Dermis blood vessel endothelial cell (primary cell): Measurements from ENCODE around the gene BLOC1S4. TPM values are rescaled to one million over a fixed set of nuclear protein-coding genes. Genes with fewer than 3 reads are reported as not detected.
"Not testable (repeated sequence)": the region's sequence is repeated elsewhere in the genome, so short reads cannot be mapped to it uniquely, and the experiment has no call there.

Experiments
- DNase-seq: peaks from one replicate; pipeline ENCODE4 v3.0.0; 2010
- total RNA-seq: library from RNA; depleted of rRNA; stranded (reverse); fragments of >200 nt; gene quantifications from 2 replicates; pipeline ENCODE4 v1.2.3, GENCODE V29; 2014

Gene BLOC1S4
- 13.7 and 17.0 TPM in 2 replicates for total RNA-seq

DNA sequence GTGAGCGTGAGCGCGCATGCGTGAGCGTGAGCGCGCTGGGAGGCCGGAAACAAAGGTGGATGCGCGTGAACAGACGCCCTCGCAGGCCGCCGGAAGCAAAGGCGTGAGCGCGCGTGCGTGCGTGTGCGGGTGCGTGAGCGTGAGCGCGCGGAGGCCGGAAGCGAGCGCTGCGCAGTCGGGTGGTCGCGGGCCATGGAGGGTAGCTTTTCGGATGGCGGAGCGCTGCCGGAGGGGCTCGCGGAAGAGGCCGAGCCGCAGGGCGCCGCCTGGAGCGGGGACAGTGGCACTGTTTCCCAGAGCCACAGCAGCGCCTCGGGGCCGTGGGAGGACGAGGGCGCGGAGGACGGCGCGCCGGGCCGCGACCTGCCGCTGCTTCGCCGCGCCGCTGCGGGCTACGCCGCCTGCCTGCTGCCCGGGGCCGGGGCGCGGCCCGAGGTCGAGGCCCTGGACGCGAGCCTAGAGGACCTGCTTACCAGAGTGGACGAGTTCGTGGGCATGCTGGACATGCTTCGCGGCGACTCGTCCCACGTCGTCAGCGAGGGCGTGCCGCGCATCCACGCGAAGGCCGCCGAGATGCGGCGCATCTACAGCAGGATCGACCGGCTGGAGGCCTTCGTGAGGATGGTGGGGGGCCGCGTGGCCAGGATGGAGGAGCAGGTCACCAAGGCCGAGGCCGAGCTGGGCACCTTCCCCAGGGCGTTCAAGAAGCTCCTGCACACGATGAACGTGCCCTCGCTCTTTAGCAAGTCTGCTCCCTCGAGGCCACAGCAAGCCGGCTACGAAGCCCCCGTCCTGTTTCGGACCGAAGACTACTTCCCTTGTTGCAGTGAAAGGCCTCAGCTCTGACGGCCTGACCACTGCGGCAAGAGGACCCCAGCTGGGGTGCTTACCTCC is at the start of gene BLOC1S4:
TSS of gene BLOC1S4 (plus strand) at position 157 of the 894 bp plus-strand sequence. CDS start at position 193, 36 bp downstream.
- DNase-seq, result peak; percentile 94

- DNase-seq, result no peak
Observed at GRCh38 chr4:6668391-6668790, 47.6 kb upstream of the BLOC1S4 start.

DNA sequence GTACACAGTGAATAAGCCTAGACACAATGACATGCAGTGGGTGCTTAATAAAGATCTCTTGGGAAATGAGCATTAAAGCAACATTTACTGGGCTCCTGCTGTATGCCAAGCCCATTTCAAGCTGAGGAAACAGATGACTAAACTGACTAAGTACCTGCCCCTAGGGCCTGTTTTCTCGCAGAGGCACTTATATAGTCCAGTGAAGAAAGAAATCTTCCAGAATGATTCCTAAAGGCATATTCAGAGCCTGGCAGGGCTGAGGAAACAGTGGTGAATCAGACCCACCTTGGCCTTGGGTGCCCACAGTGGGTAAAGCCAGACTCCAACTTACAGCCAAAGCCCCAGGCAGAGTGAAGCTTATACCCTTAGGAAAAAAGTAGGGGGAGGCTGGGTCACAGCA is 44.3 kb upstream of the BLOC1S4 start:
- DNase-seq, result no peak

GRCh38 chr4:6672131-6672530 is 43.8 kb upstream of the BLOC1S4 start:
- DNase-seq, result no peak

GRCh38 chr4:6672541-6673190 is 43.3 kb upstream of the BLOC1S4 start:
- not testable (repeated sequence) for DNase-seq

- not testable (repeated sequence) for DNase-seq
Observed at GRCh38 chr4:6673191-6673659, 42.7 kb upstream of the BLOC1S4 start.

DNA sequence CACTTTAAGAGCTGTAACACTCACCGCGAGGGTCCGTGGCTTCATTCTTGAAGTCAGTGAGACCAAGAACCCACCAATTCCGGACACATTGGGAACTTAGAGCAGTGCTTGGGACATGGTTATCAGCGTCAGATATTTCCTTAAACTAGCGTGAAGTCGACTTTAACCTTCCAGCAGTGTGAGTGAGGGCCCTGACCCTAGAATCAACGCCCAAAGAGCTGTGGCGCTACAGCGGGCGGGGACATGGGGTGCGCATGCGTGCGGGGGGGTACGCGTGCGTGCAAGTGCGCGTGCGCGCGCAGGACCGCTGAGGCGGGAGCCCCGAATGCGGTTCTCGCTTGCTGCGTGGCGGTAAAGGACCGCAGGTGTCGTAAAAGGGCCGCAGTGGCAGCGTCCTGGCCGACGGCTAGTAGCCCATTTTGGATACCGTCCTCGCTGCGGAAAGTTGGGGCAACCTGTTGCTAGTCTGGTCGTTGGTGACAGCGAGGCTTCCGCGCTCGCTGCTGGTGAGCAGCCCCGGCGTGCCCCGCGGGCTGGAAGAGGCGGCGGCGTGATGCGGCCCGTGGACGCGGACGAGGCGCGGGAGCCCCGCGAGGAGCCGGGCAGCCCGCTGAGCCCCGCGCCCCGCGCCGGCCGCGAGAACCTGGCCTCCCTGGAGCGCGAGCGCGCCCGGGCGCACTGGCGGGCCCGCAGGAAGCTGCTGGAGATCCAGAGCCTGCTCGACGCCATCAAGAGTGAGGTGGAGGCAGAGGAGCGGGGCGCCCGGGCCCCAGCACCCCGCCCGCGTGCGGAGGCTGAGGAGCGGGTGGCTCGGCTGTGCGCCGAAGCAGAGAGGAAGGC is 42.1 kb upstream of the BLOC1S4 start:
- peak; percentile 96 for DNase-seq

DNA sequence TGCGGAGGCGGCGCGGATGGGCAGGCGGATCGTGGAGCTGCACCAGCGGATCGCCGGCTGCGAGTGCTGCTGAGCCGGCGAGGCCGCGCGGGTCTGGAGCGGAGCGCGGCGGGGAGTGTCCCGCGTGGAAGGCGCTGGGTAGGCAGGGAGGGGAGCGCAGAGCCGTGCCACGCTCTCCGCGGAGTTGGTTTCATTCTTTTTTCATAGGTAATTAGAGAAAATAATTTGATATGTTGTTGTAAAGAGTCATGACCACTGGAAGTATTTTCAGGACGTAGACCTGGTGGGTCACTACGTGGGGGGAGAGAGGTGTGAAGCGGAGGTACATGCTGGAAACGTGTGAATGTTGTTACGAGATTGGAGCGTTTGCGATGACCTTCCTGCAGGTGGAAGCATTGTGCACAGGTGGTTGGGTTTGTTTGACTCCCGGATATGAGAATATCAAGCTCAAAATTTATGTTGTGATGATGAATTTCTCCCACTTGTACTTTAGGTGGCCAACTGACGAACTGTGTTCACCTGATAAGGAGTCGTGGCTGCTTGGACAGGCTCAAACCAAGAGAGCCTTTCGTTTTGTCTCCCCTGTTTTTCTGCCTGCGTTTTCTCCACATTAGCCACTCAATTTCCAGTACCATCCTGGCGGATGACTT is 41.3 kb upstream of the BLOC1S4 start:
- peak; percentile 64 for DNase-seq

- DNase-seq, result no peak
Observed at GRCh38 chr4:6676722-6677558, 39.0 kb upstream of the BLOC1S4 start.

- DNase-seq, result no peak
Observed at GRCh38 chr4:6680372-6681034, 35.5 kb upstream of the BLOC1S4 start.

DNA sequence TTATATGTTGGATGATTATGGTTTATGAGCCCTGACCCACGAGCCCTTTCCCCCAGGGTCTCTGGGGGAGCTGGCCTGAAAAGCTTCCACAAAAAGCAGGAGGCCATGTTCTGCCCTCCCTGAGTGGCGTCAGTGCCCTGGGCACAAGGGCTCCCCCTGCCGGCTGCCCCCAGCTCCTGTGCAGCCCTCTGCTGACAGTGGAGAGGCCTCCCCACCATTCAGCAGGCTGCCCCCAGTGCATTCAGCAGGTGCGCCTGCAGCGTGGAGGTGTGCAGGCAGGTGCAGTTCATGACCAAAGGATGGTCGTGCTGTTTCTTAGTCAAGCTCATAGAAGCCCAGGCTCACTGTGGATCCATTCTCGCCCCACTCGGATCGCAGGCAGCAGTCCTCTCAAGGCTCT is 34.8 kb upstream of the BLOC1S4 start:
- DNase-seq, result no peak

- no peak for DNase-seq
Observed at GRCh38 chr4:6682862-6683590, 32.9 kb upstream of the BLOC1S4 start.

DNA sequence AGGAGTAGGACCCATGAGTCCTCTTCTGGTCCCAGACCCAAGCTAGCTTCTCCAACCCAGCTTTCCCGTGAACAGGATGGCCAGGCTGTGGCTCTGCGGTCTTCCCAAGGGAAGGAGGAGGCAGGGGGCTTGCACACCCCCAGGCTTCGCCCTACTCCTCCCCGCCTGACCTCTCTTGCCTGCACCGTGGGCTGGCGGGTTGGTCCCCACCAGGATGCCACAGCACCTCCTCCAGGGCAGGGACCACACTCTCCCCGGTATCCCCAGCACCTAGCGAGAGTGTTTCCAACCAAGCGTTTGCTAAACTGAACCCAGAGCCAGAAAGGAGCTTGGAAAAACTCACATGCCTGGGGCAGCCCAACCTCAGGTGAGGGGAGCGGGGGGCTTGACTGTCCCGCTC is 31.3 kb upstream of the BLOC1S4 start:
- DNase-seq, result no peak

DNA sequence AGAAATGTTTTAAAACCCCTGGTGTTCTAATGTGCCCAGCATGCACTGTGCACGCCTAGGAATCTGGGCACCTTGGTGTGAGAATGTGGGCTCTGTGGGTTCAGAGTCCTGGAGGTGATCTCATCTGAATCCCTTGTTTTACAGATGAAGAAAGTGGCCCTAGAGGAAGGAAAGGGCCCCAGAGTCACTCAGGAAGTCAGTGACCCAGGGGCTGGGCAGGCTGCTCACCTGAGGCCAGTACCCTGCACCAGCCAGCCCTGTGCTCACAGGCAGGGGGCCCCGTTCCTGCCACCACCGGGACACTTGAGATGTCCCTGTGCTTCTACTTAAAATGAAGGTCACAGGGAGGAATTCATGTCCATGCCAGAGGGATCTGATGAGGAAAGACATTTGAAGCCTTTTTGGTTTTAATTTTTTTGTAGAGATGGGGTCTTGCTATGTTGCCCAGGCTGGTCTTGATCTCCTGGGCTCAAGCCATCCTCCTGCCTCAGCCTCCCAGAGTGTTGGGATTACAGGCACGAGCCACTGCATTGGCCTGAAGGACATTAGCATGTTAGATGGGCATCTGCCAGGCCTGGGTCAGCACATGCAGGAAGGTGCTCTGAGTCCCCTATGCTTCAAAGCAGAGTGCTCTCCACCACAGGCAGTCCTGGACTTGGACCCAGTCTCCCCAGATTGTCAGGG is 29.7 kb upstream of the BLOC1S4 start:
- DNase-seq, result no peak

DNA sequence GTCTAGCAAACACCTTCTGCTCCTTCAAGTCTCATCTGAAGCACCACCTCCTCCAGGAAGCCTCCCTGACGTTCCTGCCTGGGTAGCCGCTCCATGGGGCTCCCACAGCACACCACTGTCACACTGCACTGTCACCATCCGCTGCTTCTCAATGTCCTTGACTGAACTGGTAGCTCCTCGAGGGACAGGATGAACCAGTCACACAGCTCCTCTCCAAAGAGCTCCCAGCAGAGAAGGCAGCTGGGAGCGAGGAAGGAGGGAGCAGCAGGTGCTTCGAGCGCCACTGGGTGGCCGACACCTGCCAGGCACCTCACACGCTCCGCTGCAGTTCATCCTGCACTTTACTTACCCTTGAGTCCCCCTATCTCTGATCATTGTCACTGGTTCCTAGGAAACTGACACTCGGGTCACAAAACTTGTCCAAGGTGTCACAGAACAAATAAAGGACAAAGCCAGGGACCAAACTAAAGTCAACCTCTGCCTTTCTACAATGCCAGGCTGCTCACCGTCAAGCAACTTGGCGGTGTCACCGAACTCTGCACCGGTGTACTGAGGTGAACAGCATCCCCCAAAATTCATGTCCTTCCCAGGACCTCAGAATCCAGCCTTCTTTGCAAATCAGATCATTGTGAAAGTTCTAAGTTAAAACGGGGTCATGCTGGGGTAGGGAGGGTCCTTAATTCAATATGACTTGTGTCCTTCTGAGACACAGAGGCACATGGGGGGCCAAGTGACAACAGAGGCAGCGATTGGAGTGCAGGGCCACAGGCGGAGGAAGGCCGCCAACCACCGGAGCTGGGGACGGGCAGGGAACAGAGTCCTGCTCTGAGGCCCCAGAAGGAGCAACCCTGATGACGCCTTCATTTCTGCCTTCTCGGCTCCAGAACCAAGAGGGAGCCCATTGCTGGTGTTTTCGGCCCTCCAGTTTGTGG is 27.8 kb upstream of the BLOC1S4 start:
- DNase-seq, result no peak

DNA sequence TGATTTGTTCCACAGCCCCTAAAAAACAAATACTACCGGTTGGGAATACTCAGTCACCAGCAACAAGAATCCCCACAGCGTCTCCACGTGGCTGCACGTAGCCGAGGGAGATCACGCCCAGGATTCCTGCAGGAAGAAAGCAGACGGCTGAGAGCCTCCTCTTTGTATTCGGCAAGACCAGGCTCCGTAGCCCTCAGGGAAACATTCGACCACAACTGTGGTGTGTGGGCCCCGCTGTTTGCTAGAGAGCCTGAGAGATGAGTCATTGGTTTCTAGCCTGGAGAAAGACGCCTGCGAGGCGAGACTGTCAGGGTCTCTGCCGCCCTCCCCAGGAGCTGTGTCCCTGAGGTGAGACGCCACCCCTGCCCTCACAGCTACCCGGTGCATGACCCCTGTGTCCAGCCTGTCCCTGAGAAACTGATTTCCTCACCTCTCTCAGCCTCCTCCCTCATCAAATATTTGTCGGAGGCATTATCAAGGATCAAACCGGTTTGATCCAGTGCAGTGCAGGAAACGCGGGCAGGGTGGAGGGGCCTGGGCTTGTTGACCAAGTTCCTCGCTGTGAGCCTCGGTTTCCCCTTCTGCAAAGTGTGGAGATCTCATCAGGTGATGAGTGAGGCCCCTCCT is 27.0 kb upstream of the BLOC1S4 start:
- DNase-seq, result peak; percentile 39

DNA sequence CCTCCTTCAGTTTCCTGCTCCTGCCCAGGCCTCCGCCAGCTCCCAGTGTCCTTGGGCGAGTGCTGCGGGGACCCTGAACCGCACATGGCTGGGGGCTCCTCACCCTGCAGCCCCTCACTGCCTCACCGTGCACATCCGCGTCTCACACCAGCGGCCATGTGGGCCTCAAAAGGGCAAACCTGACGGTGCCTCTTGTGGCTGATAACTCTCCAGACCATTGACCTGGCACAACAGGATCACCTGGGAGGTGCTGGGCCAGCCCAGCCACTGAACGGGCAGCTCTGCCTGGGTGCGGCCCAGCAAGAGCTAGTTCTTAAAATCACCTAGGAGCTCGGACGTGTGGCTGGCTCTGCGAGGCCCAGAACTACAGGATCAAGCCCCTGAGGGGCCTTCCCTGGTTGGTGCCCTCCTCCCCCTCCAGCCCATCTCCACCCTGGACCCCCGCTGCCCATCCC is 26.4 kb upstream of the BLOC1S4 start:
- DNase-seq, result no peak

GRCh38 chr4:6692379-6692778 is 23.6 kb upstream of the BLOC1S4 start:
- no peak for DNase-seq
